Activated naive CD4-positive, alpha-beta T cell treated with Interleukin-2 at 50 U/mL for 16 hours (primary cell): ENCODE results near the gene SLC12A1.
"Not testable (repeated sequence)": the region's sequence is repeated elsewhere in the genome, so short reads cannot be mapped to it uniquely, and the experiment has no call there.

Experiments used
- DNase-seq: peaks from one replicate; pipeline ENCODE4 v3.0.0-alpha.2; 2020

SLC12A1 gene

GRCh38 chr15:48315041-48315440 lies 108.9 kb downstream of the SLC12A1 start:
- no peak for DNase-seq

DNA sequence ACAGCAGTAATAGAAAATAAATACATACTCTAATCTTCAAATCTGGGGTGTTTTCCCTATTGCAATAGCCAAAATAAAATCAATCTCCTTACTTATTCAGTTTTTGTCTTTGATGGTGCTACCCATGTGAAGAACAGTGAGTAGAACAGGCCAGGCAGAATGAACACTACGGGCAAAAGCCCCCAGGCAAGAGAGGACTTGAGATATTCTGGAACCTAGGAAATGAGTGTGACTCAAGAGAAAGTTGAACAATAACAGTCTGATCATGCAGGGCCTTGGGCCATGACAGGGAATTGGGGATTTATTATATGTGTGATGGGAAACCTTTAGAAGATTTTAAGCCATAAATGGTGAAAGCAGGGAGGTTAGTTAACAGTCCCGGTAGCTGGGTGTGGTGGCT lies 111.1 kb downstream of the SLC12A1 start:
- DNase-seq = no peak

DNA sequence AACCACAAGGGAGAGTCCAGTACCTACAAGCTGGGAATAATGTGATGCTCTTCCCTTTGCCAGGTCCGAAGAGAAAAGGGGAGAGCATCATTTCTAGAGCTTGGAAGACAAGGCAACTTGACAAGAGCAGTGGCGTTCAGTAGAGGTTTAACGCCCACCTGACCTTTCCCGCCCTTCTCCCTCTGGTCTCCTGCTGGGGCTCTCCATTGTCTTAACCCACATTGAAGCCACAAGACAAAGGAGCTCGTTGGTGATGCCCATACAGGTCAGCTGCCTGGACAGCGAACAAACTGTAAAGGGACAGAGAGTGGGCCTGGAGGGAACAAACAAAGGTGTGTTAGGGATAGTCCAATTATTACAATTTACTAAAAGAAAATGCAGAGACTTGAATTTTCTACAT lies 112.0 kb downstream of the SLC12A1 start:
- DNase-seq = no peak

DNA sequence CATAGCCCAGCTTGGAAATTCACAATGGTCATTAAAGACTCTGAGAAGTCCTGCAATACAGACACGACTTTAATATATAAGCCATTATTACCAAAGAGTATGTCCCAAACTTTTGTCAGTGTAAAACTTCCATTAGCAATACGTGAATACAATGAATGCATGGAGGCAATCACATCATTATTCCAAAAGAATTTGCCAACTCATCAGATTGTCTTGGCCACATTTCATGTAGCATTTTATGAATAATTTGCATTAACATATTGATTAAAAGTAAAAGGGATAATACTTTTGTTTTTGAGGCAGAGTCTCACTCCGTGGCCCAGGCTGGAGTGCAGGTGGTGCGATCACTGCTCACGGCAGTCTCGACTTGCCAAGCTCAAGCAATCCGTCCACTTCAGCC lies 117.2 kb downstream of the SLC12A1 start:
- no peak for DNase-seq

GRCh38 chr15:48324949-48325348 lies 118.8 kb downstream of the SLC12A1 start:
- no peak for DNase-seq

GRCh38 chr15:48325400-48325799 lies 119.3 kb downstream of the SLC12A1 start:
- no peak for DNase-seq

DNA sequence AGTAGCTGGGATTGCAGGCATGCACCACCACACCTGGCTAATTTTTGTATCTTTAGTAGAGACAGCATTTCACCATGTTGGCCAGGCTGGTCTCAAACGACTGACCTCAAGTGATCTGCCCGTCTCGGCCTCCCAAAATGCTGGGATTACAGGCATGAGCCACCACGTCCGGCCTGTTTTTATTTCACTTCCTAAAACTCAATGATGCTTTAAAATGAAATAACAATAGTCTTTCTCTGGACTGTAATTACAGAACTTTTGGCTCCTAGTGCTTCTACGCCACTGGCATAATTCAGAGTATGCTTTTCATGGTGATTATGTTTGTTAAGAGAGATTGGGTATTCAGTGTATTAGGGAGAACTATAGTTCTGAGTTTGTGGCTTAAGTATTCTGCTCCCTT lies 120.1 kb downstream of the SLC12A1 start:
- DNase-seq = not testable (repeated sequence)

DNA sequence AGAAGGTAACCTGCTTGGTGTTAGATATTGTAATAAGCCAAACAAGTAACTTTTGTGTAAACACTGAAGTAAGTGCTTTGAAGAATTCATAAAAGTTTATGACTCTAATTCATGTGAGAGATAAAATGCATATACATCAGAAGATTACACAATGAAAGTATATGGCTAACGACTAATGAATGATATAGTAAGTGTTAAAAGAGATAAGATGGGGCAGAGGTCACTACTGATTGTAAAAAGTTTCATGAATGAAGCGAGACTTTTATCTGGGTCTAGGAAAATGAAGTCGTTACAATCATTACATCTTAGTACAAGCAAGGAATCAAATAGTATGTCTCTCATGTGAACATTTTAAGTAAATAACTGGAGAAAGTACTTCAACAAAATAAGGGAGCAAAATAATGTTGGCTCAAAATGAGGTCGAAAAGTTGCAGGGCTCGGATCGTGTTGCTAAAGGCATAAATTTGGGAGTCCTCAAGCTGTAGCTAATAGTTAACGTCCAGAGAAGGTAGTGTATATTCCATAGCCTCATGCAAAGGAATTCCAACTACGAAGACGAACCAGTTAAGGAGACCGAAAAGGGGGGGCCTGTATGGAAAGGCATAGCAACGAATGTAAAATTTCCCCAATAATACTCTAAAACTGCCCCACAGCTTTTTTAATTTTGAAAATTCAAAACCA lies 124.1 kb downstream of the SLC12A1 start:
- DNase-seq = no peak

- DNase-seq = peak; percentile 85
Measured at GRCh38 chr15:48330855-48331795, 125.0 kb downstream of the SLC12A1 start, which contains the start of gene DUT. TSS of gene DUT (plus strand) at chr15:48331429. CDS start at chr15:48331516, 87 bp downstream.

DNA sequence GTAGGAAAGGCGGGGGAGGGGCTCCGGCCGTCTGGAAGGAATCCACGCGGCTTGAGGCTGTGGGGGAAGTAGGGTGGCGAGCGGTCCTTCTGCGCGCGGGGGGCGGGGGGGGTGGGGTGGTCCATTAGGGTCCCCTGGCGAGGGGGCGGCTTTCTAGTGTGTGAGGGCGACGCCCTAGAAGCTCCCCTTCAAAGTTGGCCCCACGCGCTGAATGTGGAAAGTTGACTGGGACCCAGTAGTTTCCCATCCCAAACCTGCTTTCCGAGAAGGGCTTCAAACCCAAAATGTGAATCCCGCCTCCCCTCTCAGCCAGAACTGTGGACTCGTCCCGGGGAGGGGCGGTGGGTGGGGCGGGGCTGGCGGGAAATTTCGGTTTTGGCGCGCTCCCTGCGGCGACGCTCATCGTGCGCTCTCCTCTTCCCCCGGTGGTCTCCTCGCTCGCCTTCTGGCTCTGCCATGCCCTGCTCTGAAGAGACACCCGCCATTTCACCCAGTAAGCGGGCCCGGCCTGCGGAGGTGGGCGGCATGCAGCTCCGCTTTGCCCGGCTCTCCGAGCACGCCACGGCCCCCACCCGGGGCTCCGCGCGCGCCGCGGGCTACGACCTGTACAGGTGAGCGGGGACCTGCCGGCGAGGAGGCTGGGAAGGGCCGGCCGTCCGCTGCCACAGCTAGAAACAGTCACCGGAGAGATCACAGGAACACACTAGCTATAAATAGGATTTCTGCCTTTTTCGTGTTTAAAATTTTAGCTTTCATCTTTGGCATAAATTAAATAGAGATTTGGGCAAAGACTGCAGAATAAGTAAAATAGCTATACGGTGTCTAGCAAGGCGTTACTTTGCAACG lies 125.9 kb downstream of the SLC12A1 start:
- DNase-seq = peak; percentile 74

- DNase-seq = peak; percentile 4
Measured at GRCh38 chr15:48332642-48333034, 126.5 kb downstream of the SLC12A1 start.

DNA sequence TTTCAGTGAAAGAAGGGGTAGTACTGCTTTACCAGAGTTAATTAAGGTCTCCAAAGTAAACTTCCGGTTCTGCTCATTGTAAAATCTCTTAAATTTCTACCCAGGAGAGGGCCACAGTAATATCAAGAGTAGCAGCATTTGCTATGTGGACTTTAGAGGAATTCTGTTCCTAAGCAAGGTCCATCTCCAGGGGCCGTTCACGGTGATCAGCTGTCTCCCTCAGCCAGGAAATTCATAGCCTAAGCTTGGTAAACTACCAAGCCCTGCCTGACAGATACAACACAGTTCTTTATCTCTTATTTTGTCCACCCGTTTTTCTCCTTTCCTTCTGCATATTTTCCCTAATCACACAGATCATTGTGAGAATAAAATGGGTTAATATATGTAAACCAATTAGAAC lies 127.4 kb downstream of the SLC12A1 start:
- no peak for DNase-seq

DNA sequence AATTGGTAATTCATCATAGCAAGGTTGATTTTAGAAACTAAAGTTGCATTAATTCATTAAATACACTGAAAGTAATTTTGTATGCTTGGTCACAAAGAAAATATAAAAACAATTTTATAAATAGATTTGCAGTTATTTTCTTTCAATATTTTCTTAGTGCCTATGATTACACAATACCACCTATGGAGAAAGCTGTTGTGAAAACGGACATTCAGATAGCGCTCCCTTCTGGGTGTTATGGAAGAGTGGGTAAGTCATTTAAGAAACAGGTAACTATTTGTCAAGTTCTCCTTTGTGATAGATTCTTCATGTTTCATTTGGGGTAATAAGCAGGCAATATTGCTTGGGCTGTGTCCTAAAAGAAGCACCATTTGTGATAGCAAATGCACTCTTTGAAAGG lies 128.2 kb downstream of the SLC12A1 start:
- DNase-seq = no peak

GRCh38 chr15:48336940-48337339 lies 130.8 kb downstream of the SLC12A1 start:
- DNase-seq = no peak

- no peak for DNase-seq
Measured at GRCh38 chr15:48337607-48338006, 131.5 kb downstream of the SLC12A1 start.

DNA sequence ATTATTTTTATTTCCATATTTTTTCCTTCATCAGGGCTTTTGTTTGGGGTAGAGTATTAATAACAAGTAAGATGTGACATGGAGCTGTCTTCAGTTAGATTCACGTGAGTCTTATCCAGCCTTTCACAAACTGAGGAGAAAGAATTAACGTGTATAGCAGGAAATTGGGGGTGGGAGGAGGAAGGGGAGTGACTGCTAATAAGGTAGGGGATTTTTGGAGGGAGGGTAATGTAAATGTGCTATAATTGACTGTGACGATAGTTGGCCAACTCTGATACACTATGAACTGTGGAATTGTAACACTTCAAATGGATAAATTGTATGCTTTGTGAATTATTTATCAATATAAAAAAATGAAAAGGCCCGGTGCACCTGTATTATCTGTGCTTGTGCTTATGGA lies 134.0 kb downstream of the SLC12A1 start:
- DNase-seq = no peak

- DNase-seq = no peak
Measured at GRCh38 chr15:48343865-48344264, 137.8 kb downstream of the SLC12A1 start.

- no peak for DNase-seq
Measured at GRCh38 chr15:48345516-48345915, 139.4 kb downstream of the SLC12A1 start.

GRCh38 chr15:48352474-48353072 lies 146.5 kb downstream of the SLC12A1 start:
- DNase-seq = peak; percentile 53
